ENCODE data around the gene SPECC1L.
"Not testable (repeated sequence)": the region's sequence is repeated elsewhere in the genome, so short reads cannot be mapped to it uniquely, and the experiment has no call there.

DNA sequence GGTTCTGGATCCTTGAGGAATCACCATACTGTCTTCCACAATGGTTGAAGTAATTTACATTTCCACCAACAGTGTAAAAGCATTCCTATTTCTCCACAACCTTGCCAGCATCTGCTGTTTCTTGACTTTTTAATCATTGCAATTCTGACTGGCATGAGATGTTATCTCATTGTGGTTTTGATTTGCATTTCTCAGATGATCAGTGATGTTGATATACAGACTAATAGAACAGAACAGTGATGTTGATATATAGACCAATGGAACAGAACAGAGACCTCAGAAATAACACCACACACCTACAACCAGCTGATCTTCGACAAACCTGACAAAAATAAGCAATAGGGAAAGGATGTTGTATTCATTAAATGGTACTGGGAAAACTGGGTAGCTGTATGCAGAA is 29.9 kb downstream of the SPECC1L start:
- TF ChIP-seq, protein P1, sequence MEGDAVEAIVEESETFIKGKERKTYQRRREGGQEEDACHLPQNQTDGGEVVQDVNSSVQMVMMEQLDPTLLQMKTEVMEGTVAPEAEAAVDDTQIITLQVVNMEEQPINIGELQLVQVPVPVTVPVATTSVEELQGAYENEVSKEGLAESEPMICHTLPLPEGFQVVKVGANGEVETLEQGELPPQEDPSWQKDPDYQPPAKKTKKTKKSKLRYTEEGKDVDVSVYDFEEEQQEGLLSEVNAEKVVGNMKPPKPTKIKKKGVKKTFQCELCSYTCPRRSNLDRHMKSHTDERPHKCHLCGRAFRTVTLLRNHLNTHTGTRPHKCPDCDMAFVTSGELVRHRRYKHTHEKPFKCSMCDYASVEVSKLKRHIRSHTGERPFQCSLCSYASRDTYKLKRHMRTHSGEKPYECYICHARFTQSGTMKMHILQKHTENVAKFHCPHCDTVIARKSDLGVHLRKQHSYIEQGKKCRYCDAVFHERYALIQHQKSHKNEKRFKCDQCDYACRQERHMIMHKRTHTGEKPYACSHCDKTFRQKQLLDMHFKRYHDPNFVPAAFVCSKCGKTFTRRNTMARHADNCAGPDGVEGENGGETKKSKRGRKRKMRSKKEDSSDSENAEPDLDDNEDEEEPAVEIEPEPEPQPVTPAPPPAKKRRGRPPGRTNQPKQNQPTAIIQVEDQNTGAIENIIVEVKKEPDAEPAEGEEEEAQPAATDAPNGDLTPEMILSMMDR (IDR thresholded peaks at IDR 0.05), result not testable (repeated sequence)
- not testable (repeated sequence) for TF ChIP-seq POLR2A (IDR thresholded peaks at IDR 0.05)

All from tibial nerve (tissue), 3 donors.